ENCODE data around the gene PTHLH.

- no peak for TF ChIP-seq CTCF (conservative IDR thresholded peaks at IDR 0.05)
- no peak for TF ChIP-seq EZH2 (IDR thresholded peaks at IDR 0.05; ENCODE audit: low read depth)
Measured at GRCh38 chr12:27952510-27952909, 20.0 kb downstream of the PTHLH start.
